ACC112 (cell line): ENCODE data around the gene TTC12.

Experiments used
- H2AFZ ChIP-seq: fragments of 200-600 bp; sonication (generic); one replicate; pipeline ENCODE4 v1.6.0; 2017; ENCODE audit warnings: antibody characterized with exemption, low read length; ENCODE audit not compliant: unreplicated experiment
- H3K27ac ChIP-seq: fragments of 200-600 bp; sonication (generic); 2 replicates; pipeline ENCODE4 v1.5.1; 2014; ENCODE audit warnings: low read depth, mild to moderate bottlenecking, antibody characterized with exemption, low read length, moderate library complexity
- H3K27me3 ChIP-seq: fragments of 200-600 bp; sonication (generic); 2 replicates; pipeline ENCODE4 v1.6.1; 2014; ENCODE audit warnings: mild to moderate bottlenecking, antibody characterized with exemption, low read length, moderate library complexity, mixed read lengths; ENCODE audit not compliant: insufficient read depth
- H3K36me3 ChIP-seq: fragments of 200-600 bp; sonication (generic); 2 replicates; pipeline ENCODE4 v1.6.1; 2016; ENCODE audit warnings: mild to moderate bottlenecking, antibody characterized with exemption, low read length, moderate library complexity, mixed read lengths; ENCODE audit not compliant: insufficient read depth
- H3K4me1 ChIP-seq: fragments of 200-600 bp; sonication (generic); one replicate; pipeline ENCODE4 v1.6.1; 2016; ENCODE audit warnings: low read length, mixed read lengths; ENCODE audit not compliant: insufficient read depth, unreplicated experiment, control insufficient read depth
- H3K4me3 ChIP-seq: fragments of 200-600 bp; sonication (generic); 2 replicates; pipeline ENCODE4 v1.5.1; 2014; ENCODE audit warnings: mild to moderate bottlenecking, low read depth, low read length
- H3K79me2 ChIP-seq: fragments of 200-600 bp; sonication (generic); one replicate; pipeline ENCODE4 v1.6.0; 2016; ENCODE audit warnings: low read length; ENCODE audit not compliant: control insufficient read depth, unreplicated experiment, insufficient read depth

The TTC12 gene

DNA sequence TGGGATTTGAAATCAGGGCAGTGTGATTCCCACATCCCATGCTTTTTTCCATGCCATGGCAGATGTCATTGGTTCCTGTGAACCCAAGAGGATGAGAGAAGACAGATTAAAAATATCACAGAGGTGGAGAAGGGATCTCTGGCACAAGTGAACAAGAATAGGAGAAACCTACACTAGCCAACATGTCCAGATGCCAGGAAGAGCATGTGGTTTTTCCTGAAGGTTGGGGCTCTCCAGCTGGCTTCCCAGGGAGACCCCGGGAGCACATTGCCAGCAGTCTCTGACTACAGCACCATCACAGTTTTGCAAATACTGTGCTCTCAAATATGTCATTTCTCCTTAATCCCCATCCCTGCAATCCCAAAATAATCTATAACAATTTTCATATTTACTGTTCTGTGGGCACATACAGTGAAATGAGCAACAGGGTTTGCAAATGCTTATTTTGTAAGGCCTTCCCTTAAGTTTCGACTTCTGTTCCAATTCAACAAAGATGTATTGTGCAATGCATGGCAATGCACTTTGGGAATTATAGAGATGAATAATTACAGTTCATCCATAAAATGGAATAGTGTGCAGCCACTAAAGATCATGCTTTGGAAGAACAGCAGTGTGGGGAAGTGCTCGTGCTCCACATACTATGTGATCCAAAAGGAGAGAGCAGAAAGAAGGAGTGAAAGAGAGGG lies 78.0 kb downstream of the TTC12 start:
- H3K36me3 ChIP-seq = no peaks in the 10 kb centered on the region
- H3K79me2 ChIP-seq = no peaks in the 10 kb centered on the region
- no peaks in the 10 kb centered on the region for H3K4me1 ChIP-seq
- no peak overlapping the region for H3K27ac ChIP-seq
- no peak overlapping the region for H2AFZ ChIP-seq
- no peak overlapping the region for H3K4me3 ChIP-seq
- H3K27me3 ChIP-seq = peaks cover 51% of the 10 kb centered on the region

DNA sequence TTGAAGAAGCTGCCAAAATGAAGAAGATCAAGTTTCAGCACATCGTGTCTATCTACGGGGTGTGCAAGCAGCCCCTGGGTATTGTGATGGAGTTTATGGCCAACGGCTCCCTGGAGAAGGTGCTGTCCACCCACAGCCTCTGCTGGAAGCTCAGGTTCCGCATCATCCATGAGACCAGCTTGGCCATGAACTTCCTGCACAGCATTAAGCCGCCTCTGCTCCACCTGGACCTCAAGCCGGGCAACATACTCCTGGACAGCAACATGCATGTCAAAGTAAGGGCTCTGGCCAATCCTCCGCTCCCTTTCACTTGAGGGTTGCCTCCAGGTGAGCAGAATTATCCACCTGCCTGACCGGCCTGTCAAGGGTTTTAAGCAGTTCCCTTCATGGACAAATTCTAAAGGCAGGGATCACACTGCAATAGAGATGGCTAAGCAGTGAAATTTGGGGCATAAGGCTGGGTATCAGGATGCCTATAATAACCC lies 79.2 kb downstream of the TTC12 start:
- no peak overlapping the region for H2AFZ ChIP-seq
- no peaks in the 10 kb centered on the region for H3K4me1 ChIP-seq
- H3K27ac ChIP-seq = no peak overlapping the region
- H3K36me3 ChIP-seq = no peaks in the 10 kb centered on the region
- H3K4me3 ChIP-seq = no peak overlapping the region
- no peaks in the 10 kb centered on the region for H3K79me2 ChIP-seq
- peaks cover 39% of the 10 kb centered on the region for H3K27me3 ChIP-seq

DNA sequence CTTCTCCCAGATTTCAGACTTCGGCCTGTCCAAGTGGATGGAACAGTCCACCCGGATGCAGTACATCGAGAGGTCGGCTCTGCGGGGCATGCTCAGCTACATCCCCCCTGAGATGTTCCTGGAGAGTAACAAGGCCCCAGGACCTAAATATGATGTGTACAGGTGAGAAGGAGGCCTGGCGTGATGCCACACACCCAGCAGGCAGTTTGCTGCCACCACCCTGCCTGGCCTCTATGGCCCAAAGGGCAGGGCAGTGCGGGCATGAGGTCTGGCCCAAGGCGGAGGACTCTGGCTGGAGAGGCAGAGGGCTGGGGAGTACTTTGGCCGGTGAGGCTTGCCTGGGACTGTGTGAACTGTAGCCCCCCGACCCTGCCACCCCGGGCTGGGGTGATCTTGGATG lies 80.5 kb downstream of the TTC12 start:
- H3K27me3 ChIP-seq = peaks cover 28% of the 10 kb centered on the region; the same call in 1 of the 2 replicates
- no peak overlapping the region for H2AFZ ChIP-seq
- no peak overlapping the region for H3K4me3 ChIP-seq
- no peaks in the 10 kb centered on the region for H3K4me1 ChIP-seq
- H3K27ac ChIP-seq = no peak overlapping the region
- H3K36me3 ChIP-seq = no peaks in the 10 kb centered on the region
- H3K79me2 ChIP-seq = no peaks in the 10 kb centered on the region

DNA sequence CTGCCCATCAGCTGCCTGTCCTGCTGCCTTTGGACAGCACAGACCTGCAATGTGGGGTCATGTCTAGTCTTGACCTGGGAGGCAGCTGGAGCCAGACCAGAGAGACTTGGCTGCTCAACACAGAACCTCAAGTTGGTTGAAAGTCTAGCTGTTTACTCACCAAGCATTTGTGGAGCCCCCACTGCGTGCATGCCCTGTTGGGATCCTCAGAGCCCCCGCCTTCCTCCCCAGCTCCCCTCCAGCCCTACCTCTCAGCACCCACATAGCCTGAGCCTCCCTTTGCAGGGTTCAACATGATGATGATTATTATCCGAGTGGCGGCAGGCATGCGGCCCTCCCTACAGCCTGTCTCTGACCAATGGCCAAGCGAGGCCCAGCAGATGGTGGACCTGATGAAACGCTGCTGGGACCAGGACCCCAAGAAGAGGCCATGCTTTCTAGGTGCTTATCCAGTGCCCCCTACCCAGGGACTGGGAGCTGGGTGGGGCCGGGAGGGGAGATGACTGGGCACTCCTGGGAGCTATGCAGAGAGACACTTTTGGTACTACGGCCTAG lies 81.5 kb downstream of the TTC12 start:
- Histone ChIP-seq H2AFZ (no peak overlapping the region), H3K4me1 (no peaks in the 10 kb centered on the region), H3K27me3 (peaks cover 27% of the 10 kb centered on the region; the same call in 1 of the 2 replicates), H3K36me3 (no peaks in the 10 kb centered on the region), H3K4me3 (no peak overlapping the region), H3K27ac (no peak overlapping the region), H3K79me2 (no peaks in the 10 kb centered on the region)

DNA sequence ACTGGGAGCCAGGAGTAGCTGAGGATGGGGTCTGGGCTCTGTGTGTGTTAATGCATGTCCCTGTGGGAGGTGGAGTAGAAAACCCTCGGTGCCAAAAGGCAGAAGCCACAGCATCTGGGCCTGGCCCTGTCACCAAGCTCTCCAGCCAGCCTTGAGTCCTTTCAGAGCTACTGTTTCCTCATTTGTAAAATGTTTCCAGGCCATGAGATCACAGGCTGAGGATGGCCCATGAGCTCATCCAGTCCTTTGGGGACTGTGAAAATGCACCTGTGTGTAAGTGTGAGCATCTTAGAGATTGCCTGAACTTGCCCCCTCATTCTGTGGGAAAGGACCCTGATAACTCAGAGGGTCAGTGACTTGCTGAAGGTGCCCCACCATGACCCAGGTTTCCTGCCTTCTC lies 82.3 kb downstream of the TTC12 start:
- Histone ChIP-seq H3K27me3 (peaks cover 20% of the 10 kb centered on the region; the same call in 1 of the 2 replicates), H3K79me2 (no peaks in the 10 kb centered on the region), H2AFZ (no peak overlapping the region), H3K27ac (no peak overlapping the region), H3K4me1 (no peaks in the 10 kb centered on the region), H3K36me3 (no peaks in the 10 kb centered on the region), H3K4me3 (no peak overlapping the region)

DNA sequence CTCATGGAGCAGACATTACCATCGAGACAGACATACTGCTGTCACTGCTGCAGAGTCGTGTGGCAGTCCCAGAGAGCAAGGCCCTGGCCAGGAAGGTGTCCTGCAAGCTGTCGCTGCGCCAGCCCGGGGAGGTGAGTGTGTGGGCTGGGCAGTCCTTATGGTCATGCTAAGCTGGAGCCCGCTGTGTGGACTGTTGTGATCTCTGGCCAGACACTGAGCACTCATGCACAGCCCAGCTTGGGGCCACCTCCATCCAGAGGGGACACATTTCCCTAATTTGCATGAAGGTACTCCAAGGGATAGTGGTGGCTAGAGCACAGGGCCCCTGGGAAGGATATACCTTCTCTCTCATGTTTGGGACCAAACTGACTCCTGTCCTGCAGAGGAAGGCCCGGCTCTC lies 82.8 kb downstream of the TTC12 start:
- Histone ChIP-seq H2AFZ (no peak overlapping the region), H3K27me3 (peaks cover 15% of the 10 kb centered on the region; the same call in 1 of the 2 replicates), H3K4me1 (no peaks in the 10 kb centered on the region)

DNA sequence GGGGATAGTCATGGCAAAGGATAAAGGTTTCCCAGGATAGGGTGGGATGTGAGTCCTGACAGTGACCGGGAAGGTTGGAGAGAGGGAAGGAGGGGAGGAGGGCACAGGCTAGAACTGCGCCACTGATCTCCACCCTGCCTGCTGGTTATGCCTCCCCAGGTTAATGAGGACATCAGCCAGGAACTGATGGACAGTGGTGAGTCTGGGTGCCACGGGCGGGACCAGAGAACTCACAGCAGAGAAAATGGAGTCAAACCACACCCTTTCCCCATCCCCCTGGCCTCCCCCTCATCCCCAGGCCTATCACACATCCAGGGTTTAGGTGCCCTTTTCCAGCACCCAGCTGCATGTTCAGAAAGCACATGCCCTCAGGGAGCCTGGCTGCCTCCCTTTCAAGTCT lies 83.4 kb downstream of the TTC12 start:
- H3K27ac ChIP-seq = no peak overlapping the region
- H3K79me2 ChIP-seq = no peaks in the 10 kb centered on the region
- no peak overlapping the region for H2AFZ ChIP-seq
- H3K27me3 ChIP-seq = peaks cover 10% of the 10 kb centered on the region; the same call in 1 of the 2 replicates
- no peak overlapping the region for H3K4me3 ChIP-seq
- H3K4me1 ChIP-seq = no peaks in the 10 kb centered on the region
- no peaks in the 10 kb centered on the region for H3K36me3 ChIP-seq

More for the DNA sequence above, 82.8 kb downstream of the TTC12 start:
- Histone ChIP-seq H3K27ac (no peak overlapping the region), H3K4me3 (no peak overlapping the region), H3K36me3 (no peaks in the 10 kb centered on the region), H3K79me2 (no peaks in the 10 kb centered on the region)

DNA sequence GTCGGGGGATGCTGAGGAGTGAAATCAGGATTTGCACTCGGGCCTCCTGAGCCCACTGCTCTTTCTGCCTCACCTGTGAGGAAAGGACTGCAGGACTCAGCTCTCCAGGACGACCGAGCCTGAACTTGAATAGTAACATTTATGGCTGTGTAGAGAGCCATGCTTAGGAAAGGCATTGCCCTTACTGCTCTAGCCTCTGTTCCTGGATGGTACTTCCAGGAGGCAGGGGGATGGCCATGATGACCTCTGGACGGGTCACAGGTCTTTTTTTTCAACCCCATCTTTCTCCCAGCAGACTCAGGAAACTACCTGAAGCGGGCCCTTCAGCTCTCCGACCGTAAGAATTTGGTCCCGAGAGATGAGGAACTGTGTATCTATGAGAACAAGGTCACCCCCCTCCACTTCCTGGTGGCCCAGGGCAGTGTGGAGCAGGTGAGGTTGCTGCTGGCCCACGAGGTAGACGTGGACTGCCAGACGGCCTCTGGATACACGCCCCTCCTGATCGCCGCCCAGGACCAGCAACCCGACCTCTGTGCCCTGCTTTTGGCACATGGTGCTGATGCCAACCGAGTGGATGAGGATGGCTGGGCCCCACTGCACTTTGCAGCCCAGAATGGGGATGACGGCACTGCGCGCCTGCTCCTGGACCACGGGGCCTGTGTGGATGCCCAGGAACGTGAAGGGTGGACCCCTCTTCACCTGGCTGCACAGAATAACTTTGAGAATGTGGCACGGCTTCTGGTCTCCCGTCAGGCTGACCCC lies 84.5 kb downstream of the TTC12 start:
- no peaks in the 10 kb centered on the region for H3K36me3 ChIP-seq
- no peak overlapping the region for H3K4me3 ChIP-seq
- no peaks in the 10 kb centered on the region for H3K79me2 ChIP-seq
- H3K27ac ChIP-seq = no peak overlapping the region
- H2AFZ ChIP-seq = no peak overlapping the region
- H3K4me1 ChIP-seq = no peaks in the 10 kb centered on the region
- H3K27me3 ChIP-seq = peaks cover 5% of the 10 kb centered on the region

DNA sequence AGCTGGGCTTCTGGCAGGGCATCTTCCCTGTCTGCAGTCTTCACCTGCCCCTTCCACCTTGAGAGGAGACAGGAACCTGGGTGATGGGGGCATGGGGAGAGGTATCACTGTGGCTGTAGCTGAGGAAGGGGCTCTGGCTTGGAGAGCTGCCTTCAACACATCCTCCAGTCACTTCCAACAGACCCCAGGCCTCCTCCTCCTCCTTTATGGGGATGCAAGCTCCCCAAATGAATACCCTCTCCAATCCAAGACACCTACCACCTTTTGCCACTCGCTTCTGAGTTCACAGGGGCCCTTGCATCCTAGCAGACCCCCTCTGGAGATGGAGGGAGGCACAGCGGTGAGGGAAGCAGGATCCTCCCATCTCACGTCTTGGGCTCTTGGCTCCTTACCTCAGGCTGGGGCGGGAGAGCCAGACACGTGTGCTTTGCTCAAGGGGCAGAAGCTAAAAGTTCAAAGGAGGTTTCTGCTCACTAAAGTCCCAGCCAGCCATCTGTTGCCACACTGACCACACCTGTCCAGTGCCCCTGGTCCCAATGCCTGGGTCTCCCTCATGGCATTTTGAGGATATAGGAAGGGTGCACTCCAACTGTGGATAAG lies 86.3 kb downstream of the TTC12 start:
- Histone ChIP-seq H3K79me2 (no peaks in the 10 kb centered on the region), H3K36me3 (no peaks in the 10 kb centered on the region), H2AFZ (no peak overlapping the region), H3K4me1 (no peaks in the 10 kb centered on the region), H3K4me3 (no peak overlapping the region), H3K27me3 (peaks cover 5% of the 10 kb centered on the region), H3K27ac (no peak overlapping the region)

DNA sequence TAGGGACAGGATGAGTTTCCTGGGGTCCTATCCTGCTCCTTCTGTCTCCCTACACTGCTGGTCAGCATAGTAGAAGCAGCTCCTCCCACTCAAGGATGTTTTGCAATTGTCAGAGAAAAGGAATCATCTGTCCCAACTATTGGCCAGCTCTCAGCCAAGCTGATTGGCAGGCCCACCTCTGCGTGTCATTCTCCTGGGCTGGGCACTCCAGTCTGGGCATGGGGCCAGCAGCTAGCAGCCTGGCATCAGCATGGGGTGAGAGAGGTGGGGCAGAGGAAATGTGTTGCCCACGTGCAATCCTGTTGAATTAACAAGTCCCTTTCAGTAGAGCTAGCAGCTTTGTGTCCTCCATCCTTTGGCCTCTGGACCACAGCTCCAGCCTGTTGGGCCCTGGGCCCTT lies 87.3 kb downstream of the TTC12 start:
- H3K36me3 ChIP-seq = no peaks in the 10 kb centered on the region
- H3K27ac ChIP-seq = no peak overlapping the region
- no peak overlapping the region for H2AFZ ChIP-seq
- no peaks in the 10 kb centered on the region for H3K79me2 ChIP-seq
- peaks cover 5% of the 10 kb centered on the region for H3K27me3 ChIP-seq
- H3K4me3 ChIP-seq = no peak overlapping the region
- no peaks in the 10 kb centered on the region for H3K4me1 ChIP-seq
